ENCODE data around the gene ACSM5.
"Not testable (repeated sequence)": the region's sequence is repeated elsewhere in the genome, so short reads cannot be mapped to it uniquely, and the experiment has no call there.

ACSM5 gene

GRCh38 chr16:20401066-20401465, 8.3 kb upstream of the ACSM5 start:
- DNase-seq, result no peak

- DNase-seq, result no peak
Measured at GRCh38 chr16:20401475-20402016, 7.8 kb upstream of the ACSM5 start.

DNA sequence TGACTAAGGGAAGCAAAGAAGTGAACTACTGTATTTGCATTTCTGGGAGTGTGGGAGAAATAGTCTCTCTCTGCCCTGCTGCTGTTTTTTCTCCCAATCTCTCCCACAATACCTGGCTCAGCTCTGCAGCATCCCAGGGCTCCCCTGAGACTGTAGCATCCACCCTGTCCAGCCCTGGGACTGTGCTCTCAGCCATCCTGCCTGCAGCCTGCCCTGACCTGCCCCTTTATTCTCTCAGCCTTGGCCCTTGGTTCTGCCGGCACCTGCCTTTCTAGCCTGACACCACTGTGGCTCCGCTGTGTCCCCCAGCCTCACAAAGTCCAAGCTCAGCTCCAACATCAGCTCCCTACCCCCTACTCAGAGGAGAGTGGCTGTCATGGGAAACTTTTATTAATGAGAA, 6.7 kb upstream of the ACSM5 start:
- DNase-seq, result no peak

DNA sequence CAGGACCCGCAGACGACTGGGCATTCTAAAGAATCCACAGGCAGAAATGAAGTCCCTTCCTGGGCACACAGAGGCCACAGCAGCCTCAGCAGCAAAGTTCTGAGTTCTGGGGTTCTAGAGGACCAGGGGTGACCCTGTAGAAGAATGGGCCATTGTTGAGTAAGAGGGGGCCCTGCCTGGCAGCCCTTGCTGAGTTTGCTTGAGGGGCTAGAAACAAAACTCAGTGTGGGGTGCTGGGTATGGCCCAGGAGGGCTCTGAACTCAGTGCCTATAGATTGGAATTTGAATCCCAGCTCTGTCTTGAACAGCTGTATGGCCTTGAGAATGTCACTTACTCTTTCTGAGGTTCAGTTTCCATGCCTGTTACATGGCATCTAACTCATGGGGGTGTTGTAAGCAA, 4.7 kb upstream of the ACSM5 start, which contains the start of gene PDILT:
Gene PDILT, minus strand, starts transcription at position 101 of the 400 bp plus-strand sequence. CDS start 5,437 bp downstream, outside the sequence.
- DNase-seq, result no peak

- DNase-seq, result no peak
Measured at GRCh38 chr16:20410121-20410723, 888 bp downstream of the ACSM5 start.

- no peak for DNase-seq
Measured at GRCh38 chr16:20411055-20411454, 1.7 kb downstream of the ACSM5 start.

DNA sequence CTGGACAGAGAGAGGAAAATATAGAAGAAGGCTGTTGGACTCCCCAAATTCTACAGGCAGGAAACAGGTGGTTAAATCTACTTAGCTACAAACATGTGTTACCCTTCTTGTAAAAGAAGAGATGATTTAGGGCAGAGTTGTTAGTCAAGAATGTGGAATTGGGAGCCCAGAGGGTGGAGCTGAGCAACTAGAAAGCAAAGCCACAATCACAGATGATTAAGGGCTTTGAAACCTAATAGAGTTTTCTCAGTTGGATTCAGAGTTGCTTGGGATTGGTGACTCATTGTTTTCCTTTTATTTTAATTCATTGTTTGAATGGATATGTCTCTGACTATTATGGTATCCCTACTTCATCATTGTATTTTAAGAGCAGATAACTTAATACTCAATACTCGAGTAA, 6.2 kb downstream of the ACSM5 start:
- no peak for DNase-seq

GRCh38 chr16:20419093-20419492, 9.8 kb downstream of the ACSM5 start:
- DNase-seq, result not testable (repeated sequence)

GRCh38 chr16:20421748-20422147, 12.4 kb downstream of the ACSM5 start:
- DNase-seq, result not testable (repeated sequence)

DNA sequence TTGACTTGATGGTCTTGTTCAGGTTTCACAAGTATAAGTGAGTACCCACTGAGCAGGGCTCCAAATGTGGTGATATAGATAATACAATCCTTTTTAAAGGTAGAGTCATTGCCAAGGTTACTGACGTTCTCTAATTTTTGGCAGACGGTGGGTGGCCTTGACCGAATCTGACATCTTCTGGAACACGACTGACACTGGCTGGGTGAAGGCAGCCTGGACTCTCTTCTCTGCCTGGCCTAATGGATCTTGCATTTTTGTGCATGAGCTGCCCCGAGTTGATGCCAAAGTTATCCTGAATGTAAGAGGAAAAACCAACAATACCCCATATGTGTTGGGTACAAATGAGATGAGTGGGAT, 14.4 kb downstream of the ACSM5 start:
- DNase-seq, result not testable (repeated sequence)

DNA sequence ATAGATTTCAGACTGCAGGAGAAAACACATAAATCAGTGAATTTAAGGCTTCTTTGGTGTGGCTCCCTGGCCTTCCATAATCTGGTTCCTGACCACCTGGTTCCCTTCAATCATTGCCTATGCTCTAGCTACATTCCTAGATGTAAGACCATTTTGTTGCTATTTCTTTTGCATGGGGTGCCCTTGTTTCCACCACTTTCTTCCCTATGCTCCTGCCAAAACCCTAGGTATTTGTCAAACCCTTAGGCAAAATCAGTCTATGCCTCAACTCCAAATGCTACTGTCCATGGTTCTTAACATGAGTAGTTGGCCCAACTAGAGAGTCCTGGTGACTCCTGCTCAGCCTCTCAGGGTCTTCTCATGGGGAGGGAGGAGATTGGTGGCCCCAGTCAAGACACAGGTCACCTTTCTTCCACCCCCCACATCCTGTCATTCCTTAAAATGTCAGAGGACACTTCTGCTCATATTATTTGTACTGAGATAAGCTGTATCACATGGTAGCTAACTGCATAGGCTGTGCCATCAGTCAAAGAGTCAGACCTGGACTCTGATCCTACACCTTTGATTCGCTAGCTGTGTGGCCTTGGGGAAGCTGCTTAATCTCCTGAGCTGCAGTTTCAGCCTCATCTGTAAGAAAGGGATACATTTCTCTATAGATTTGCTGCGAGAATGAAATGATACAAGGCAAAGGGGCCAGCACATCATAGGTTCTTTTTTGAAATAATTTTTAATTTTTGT, 15.0 kb downstream of the ACSM5 start:
- DNase-seq, result no peak

GRCh38 chr16:20427401-20427797, 18.1 kb downstream of the ACSM5 start:
- not testable (repeated sequence) for DNase-seq

DNA sequence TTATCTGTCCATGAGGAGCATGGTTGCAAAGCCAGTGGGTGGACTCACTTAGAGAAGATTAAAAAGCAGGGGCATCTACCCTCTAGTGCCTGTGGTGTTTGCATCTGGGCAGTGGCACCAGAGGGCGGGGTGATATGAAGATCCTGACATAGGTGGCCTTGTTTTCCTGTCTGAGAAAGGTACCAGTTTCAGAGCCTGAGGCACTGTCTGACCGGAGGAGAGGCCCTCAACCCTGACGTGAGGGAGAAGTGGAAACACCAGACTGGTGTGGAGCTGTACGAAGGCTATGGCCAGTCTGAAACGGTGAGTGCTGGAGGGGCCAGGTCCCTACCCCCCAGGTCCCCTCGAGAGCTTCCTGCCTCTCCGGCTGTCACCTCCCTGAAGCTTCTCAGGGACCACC, 20.2 kb downstream of the ACSM5 start:
- DNase-seq, result not testable (repeated sequence)

DNA sequence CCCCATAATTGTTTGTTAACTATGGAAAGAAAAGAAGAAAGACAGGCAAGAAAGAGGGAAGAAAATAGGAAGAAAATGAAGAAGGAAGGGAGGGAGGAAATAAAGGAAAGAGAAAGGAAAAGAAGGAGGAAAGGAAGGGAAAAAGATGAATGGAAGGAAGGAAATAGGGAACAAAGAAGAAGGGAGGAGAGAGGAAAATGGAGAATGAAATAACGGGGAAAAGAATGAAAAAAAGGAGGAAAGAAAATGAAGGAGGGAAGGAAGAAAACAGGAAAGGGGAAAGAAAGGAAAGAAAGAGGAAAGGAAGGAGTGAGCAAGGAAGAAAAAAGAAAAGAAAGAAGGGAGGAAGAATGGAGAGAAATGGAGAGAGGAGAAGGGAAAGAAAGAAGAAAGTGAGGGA, 21.1 kb downstream of the ACSM5 start:
- not testable (repeated sequence) for DNase-seq

GRCh38 chr16:20430948-20431347, 21.6 kb downstream of the ACSM5 start:
- no peak for DNase-seq

DNA sequence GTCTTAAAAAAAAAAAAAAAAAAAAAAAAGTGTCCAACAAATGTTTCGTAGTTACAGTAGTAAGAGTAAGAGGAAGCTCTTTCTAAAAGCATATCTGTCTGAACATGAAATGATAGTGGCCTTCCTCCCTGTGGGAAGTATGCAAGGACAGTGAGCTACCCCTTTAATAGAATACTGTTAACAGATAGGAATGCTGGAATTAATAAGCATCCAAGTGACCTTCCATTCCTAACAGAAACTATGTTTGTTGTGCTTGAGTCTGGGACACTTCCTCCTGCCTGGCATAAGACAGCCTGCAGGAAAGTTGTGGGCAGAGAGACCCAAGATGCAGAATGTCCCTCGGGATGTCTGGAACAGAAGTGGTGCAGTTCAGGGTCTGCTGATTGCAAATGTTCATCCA, 29.6 kb downstream of the ACSM5 start:
- DNase-seq, result not testable (repeated sequence)

- DNase-seq, result not testable (repeated sequence)
Measured at GRCh38 chr16:20439820-20440231, 30.5 kb downstream of the ACSM5 start.

DNA sequence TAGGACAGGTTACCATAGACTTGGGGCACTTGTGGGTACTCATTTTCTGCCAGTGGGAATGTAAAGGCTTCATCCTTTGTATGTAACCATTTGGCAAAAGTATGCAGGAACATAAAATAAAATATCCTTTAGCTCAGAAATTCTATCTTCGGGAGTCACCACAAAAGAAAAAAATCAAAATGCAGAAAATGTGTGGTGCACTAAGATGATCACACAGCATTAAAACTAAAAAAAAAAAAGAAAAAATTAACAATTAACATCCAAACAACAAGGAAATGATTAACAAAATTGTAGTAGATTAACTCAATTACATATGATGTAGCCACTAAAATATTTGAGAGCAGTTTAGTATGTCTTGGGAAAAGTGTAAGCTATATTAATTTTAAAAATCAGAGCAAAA, 31.4 kb downstream of the ACSM5 start:
- not testable (repeated sequence) for DNase-seq

- no peak for DNase-seq
Measured at GRCh38 chr16:20441191-20441590, 31.9 kb downstream of the ACSM5 start.

- DNase-seq, result not testable (repeated sequence)
Measured at GRCh38 chr16:20441859-20442258, 32.5 kb downstream of the ACSM5 start.

DNA sequence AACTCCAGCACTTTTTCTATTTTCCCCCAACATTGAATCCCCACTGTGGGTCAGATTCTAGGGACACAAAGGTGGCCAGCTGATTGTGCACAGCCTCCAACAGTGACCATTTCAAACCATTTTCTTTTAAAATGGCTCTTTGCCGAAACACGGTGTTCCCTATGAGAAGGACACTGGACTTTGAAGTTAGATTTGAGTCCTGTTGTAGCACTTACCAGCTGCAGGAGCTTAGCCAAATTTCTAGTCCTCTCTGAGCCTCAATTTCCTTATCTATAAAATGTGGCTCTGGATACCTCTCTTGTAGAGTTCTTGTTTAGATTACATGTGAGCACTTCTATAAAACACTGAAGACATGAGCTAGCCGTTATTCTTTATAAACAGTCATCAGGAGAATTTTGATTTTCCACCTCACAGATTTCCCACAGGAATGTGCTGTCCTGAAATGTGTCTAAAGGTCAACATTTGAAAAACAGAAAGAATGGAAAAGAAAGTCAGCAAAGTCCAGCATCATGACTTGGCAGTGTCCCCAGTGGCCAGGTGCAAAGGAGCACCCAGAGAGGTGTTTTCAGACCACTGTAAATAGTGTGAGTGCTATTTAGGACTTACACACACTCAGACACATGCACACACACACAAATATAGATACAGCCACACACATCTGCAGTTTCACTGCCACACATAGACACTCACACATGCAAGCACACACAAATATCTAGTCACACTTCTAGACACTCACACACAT, 37.5 kb downstream of the ACSM5 start:
- not testable (repeated sequence) for DNase-seq

DNA sequence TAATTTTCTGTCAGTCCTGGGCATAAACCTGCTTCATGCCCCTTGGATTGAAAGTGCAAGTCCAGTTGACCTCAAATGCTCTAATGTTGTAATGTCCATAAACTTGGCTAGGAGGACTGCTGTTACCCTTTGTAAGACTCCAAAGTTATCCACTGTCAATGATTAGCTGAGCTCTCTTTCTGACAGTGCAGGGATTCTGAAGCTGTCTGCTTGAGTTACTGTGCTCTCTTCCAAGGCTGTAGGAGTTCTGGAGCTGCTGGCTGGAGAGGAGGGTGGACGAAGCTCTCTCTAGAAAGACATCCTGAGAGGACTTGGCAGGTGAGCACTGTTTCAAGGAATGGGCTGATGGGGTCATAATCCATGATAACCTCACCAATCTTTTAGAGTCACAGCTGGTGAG, 42.0 kb downstream of the ACSM5 start, which contains the start of gene ACSM2A:
Gene ACSM2A, plus strand, starts transcription at position 158 of the 400 bp plus-strand sequence. CDS start 8,594 bp downstream, outside the sequence.
- DNase-seq, result not testable (repeated sequence)

DNA sequence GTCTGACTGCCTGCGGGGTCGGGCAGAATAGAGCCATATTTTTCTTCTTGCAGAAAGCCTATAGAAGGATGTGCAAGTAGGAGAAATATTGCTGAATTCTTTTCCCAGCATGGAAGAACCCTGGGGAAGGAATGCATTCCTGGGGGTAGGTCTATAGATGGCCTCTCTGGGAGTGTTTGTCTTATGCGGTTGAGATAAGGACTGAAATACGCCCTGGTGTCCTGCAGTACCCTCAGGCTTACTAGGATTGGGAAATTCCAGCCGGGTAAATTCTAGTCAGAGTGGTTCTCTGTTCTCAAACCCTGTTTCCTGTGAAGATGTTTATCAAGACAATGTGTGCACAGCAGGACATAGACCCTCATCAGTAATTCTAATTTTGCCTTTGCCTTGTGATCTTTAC, 44.3 kb downstream of the ACSM5 start:
- DNase-seq, result not testable (repeated sequence)

Data from activated T-cell treated with anti-CD3 and anti-CD28 coated beads, Interleukin-2, amount 50 U/mL, for 48 hours (primary cell).